Measurements from ENCODE around the gene FARS2.

The FARS2 gene

GRCh38 chr6:5388326-5388725 lies 127.0 kb downstream of the FARS2 start:
- DNase-seq = no peak

GRCh38 chr6:5389086-5389745 lies 127.9 kb downstream of the FARS2 start:
- DNase-seq = no peak

- DNase-seq = no peak
These were observed 128.9 kb downstream of the FARS2 start for GRCh38 chr6:5390177-5390576.

- no peak for DNase-seq
These were observed 133.0 kb downstream of the FARS2 start for GRCh38 chr6:5394280-5394679.

GRCh38 chr6:5395719-5396118 lies 134.4 kb downstream of the FARS2 start:
- DNase-seq = no peak

- no peak for DNase-seq
These were observed 137.2 kb downstream of the FARS2 start for GRCh38 chr6:5398530-5398929.

- DNase-seq = no peak
These were observed 138.1 kb downstream of the FARS2 start for GRCh38 chr6:5399391-5399790.

GRCh38 chr6:5401845-5402738 lies 140.8 kb downstream of the FARS2 start:
- no peak for DNase-seq

- no peak for DNase-seq
These were observed 141.8 kb downstream of the FARS2 start for GRCh38 chr6:5403076-5403475.

- DNase-seq = no peak
These were observed 142.3 kb downstream of the FARS2 start for GRCh38 chr6:5403609-5404008.

GRCh38 chr6:5405976-5406375 lies 144.7 kb downstream of the FARS2 start:
- no peak for DNase-seq

- no peak for DNase-seq
These were observed 150.1 kb downstream of the FARS2 start for GRCh38 chr6:5411414-5411813.

GRCh38 chr6:5412017-5412416 lies 150.7 kb downstream of the FARS2 start:
- DNase-seq = no peak

- DNase-seq = no peak
These were observed 151.3 kb downstream of the FARS2 start for GRCh38 chr6:5412663-5413062.

GRCh38 chr6:5416250-5416649 lies 154.9 kb downstream of the FARS2 start:
- no peak for DNase-seq

- no peak for DNase-seq
These were observed 161.1 kb downstream of the FARS2 start for GRCh38 chr6:5422321-5422915.

GRCh38 chr6:5423251-5423650 lies 161.9 kb downstream of the FARS2 start:
- no peak for DNase-seq

GRCh38 chr6:5424726-5425125 lies 163.4 kb downstream of the FARS2 start:
- no peak for DNase-seq

GRCh38 chr6:5425267-5425666 lies 164.0 kb downstream of the FARS2 start:
- DNase-seq = no peak

GRCh38 chr6:5425797-5426196 lies 164.5 kb downstream of the FARS2 start:
- no peak for DNase-seq

- DNase-seq = no peak
These were observed 166.3 kb downstream of the FARS2 start for GRCh38 chr6:5427586-5427985.

- DNase-seq = no peak
These were observed 172.0 kb downstream of the FARS2 start for GRCh38 chr6:5433324-5433723.

- no peak for DNase-seq
These were observed 174.1 kb downstream of the FARS2 start for GRCh38 chr6:5435449-5435848.
